DND-41 (cell line): ENCODE measurements around the gene BARHL1.

Experiments used
- ATAC-seq: fragments of 200-7000 bp; cut with Tn5 transposase; 3 replicates; pipeline ENCODE4 v1.9.1; 2021; ENCODE audit warnings: low read depth; ENCODE audit not compliant: insufficient read depth
- DNase-seq: peaks from one replicate; pipeline ENCODE4 v3.0.0-alpha.2; 2020
- H2AFZ ChIP-seq: 2 replicates; pipeline ENCODE4 v1.6.0; 2012; ENCODE audit warnings: low read depth, low read length
- H3K27ac ChIP-seq: 2 replicates; pipeline ENCODE4 v1.5.1; 2012; ENCODE audit warnings: low read length, inconsistent platforms
- H3K27me3 ChIP-seq: fragments of 200-600 bp; sonication (generic); 2 replicates; pipeline ENCODE4 v1.6.0; 2012; ENCODE audit warnings: low read length, mild to moderate bottlenecking, inconsistent platforms; ENCODE audit not compliant: insufficient read depth, poor library complexity
- H3K36me3 ChIP-seq: 2 replicates; pipeline ENCODE4 v1.5.1; 2012; ENCODE audit warnings: low read length, inconsistent platforms; ENCODE audit not compliant: insufficient read depth
- H3K4me1 ChIP-seq: 2 replicates; pipeline ENCODE4 v1.5.1; 2012; ENCODE audit warnings: mild to moderate bottlenecking, low read length; ENCODE audit not compliant: insufficient read depth
- H3K4me2 ChIP-seq: 2 replicates; pipeline ENCODE4 v1.6.0; 2012; ENCODE audit warnings: mild to moderate bottlenecking, moderate library complexity, low read length, inconsistent platforms; ENCODE audit not compliant: insufficient read depth
- H3K4me3 ChIP-seq, 2 experiments: fragments of 200-600 bp in 1 of 2; shearing (Covaris generic) in 1 of 2; 2 replicates each; pipeline ENCODE4 v1.5.1; 2012 to 2016; ENCODE audit warnings: inconsistent platforms in 2 of 2, low read length in 2 of 2, mild to moderate bottlenecking in 2 of 2, low read depth in 1 of 2, moderate library complexity in 1 of 2
- H3K79me2 ChIP-seq: 2 replicates; pipeline ENCODE4 v1.6.0; 2012; ENCODE audit warnings: low read length, inconsistent platforms; ENCODE audit not compliant: insufficient read depth
- H3K9ac ChIP-seq: 2 replicates; pipeline ENCODE4 v1.6.0; 2012; ENCODE audit warnings: low read depth, mild to moderate bottlenecking, inconsistent platforms, low read length, moderate library complexity
- H3K9me3 ChIP-seq: 2 replicates; pipeline ENCODE4 v1.5.1; 2012; ENCODE audit warnings: low read length, moderate library complexity, mild to moderate bottlenecking, inconsistent platforms; ENCODE audit not compliant: insufficient read depth, severe bottlenecking
- H4K20me1 ChIP-seq: 2 replicates; pipeline ENCODE4 v1.6.0; 2012; ENCODE audit warnings: low read length; ENCODE audit not compliant: insufficient read depth
- EZH2 ChIP-seq: IDR thresholded peaks from 3 replicates; pipeline ENCODE4 v1.6.1; 2012; ENCODE audit warnings: borderline replicate concordance, low read depth, mild to moderate bottlenecking, moderate library complexity, low read length, inconsistent platforms; ENCODE audit not compliant: severe bottlenecking
- TF ChIP-seq, protein P1 (sequence below): IDR thresholded peaks from 2 replicates; pipeline ENCODE4 v1.5.1; 2012; ENCODE audit warnings: borderline replicate concordance, low read length, moderate library complexity, mild to moderate bottlenecking; ENCODE audit not compliant: poor library complexity, severe bottlenecking; ENCODE audit errors: extremely low read depth

The BARHL1 gene

DNA sequence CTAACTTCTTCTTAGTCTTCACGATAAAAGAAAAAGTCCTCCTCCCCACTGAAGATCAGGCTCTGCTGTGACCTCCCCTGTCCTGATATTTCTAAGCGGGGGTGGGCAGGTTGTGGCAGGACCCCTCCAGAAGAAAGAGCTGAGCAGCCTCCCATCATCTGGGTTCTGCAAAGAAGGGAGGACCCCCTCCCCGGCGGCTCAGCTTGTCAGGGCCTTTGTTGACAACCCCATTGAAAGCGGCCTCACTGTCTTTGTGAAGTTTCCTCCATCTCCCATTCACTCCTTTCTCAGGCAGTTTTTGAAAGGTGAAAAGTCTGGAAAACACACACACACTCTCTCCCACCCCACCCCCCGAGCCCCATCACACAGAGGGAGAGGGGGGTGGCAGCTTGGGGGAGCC is 26.2 kb upstream of the BARHL1 start:
- Histone ChIP-seq H4K20me1 (no peaks in the 10 kb centered on the region), H3K4me3 (no peak overlapping the region), H3K9ac (no peak overlapping the region), H3K27ac (no peak overlapping the region), H3K9me3 (no peaks in the 10 kb centered on the region), H3K79me2 (no peaks in the 10 kb centered on the region), H3K36me3 (no peaks in the 10 kb centered on the region), H2AFZ (no peak overlapping the region), H3K4me1 (no peaks in the 10 kb centered on the region), H3K4me2 (no peak overlapping the region), H3K27me3 (no peaks in the 10 kb centered on the region)
- ATAC-seq (no peak), DNase-seq (no peak)
- TF ChIP-seq, protein P1, sequence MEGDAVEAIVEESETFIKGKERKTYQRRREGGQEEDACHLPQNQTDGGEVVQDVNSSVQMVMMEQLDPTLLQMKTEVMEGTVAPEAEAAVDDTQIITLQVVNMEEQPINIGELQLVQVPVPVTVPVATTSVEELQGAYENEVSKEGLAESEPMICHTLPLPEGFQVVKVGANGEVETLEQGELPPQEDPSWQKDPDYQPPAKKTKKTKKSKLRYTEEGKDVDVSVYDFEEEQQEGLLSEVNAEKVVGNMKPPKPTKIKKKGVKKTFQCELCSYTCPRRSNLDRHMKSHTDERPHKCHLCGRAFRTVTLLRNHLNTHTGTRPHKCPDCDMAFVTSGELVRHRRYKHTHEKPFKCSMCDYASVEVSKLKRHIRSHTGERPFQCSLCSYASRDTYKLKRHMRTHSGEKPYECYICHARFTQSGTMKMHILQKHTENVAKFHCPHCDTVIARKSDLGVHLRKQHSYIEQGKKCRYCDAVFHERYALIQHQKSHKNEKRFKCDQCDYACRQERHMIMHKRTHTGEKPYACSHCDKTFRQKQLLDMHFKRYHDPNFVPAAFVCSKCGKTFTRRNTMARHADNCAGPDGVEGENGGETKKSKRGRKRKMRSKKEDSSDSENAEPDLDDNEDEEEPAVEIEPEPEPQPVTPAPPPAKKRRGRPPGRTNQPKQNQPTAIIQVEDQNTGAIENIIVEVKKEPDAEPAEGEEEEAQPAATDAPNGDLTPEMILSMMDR: no peak
- TF ChIP-seq EZH2: no peak

DNA sequence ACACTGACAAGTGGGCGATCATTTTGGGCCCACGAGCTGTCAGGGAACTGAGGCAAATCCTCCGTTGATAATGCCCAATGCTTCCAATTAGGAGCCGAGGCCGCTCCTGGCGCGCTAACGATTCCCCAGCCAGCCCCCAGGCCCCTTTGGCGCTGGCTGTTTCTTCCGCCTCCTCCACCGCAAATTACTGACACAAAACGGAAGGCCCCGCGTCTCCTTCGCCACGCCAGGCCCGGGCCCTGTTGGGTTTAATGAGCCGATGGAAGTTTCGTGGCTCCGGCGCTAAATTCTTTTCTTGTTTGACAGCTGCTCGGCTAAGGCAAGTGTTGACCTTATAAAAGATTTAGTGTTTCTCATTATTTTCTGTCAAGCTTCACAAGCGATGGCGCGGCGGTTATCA is 25.7 kb upstream of the BARHL1 start:
- no peak overlapping the region for H3K4me2 ChIP-seq
- ATAC-seq (no peak), DNase-seq (no peak)
- no peak overlapping the region for H2AFZ ChIP-seq
- H4K20me1 ChIP-seq: no peaks in the 10 kb centered on the region
- H3K36me3 ChIP-seq: no peaks in the 10 kb centered on the region
- H3K9me3 ChIP-seq: no peaks in the 10 kb centered on the region
- H3K4me1 ChIP-seq: no peaks in the 10 kb centered on the region
- no peak overlapping the region for H3K27ac ChIP-seq
- no peaks in the 10 kb centered on the region for H3K27me3 ChIP-seq
- H3K4me3 ChIP-seq: no peak overlapping the region
- no peak for TF ChIP-seq EZH2
- TF ChIP-seq, protein P1: no peak
- H3K79me2 ChIP-seq: no peaks in the 10 kb centered on the region
- no peak overlapping the region for H3K9ac ChIP-seq

DNA sequence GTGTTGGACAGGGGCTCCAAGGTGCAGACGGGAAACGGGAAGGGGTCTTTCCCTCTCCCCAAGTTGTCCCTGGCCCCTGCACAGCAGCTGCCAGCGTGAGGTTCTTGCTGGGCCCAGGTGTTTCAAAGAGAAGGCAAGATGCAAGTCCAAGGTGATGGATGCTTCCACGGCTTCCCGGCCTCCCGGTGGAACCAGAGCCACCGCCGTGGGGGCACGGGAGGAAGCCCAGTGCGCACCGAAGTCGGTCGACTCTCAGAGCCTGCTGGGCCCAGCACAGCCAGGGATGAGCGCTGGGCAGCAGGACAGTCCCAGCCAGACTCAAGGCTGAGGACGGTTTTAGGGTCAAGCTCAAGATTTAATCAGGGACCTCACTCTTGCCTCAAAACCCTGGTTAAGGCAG is 25.2 kb upstream of the BARHL1 start:
- H3K79me2 ChIP-seq: no peaks in the 10 kb centered on the region
- TF ChIP-seq, protein P1: no peak
- TF ChIP-seq EZH2: no peak
- no peaks in the 10 kb centered on the region for H4K20me1 ChIP-seq
- no peak overlapping the region for H3K4me3 ChIP-seq
- H2AFZ ChIP-seq: no peak overlapping the region
- H3K9me3 ChIP-seq: no peaks in the 10 kb centered on the region
- H3K36me3 ChIP-seq: no peaks in the 10 kb centered on the region
- H3K4me1 ChIP-seq: no peaks in the 10 kb centered on the region
- no peak overlapping the region for H3K9ac ChIP-seq
- H3K4me2 ChIP-seq: no peak overlapping the region
- no peak overlapping the region for H3K27ac ChIP-seq
- DNase-seq (no peak), ATAC-seq (no peak)
- H3K27me3 ChIP-seq: no peaks in the 10 kb centered on the region

GRCh38 chr9:132559711-132560110 is 22.7 kb upstream of the BARHL1 start:
- no peak overlapping the region for H3K27ac ChIP-seq
- H3K4me1 ChIP-seq: no peaks in the 10 kb centered on the region
- no peak overlapping the region for H3K9ac ChIP-seq
- no peak for DNase-seq
- no peaks in the 10 kb centered on the region for H3K27me3 ChIP-seq
- H3K4me2 ChIP-seq: no peak overlapping the region
- H3K9me3 ChIP-seq: no peaks in the 10 kb centered on the region
- no peak overlapping the region for H2AFZ ChIP-seq
- no peak overlapping the region for H3K4me3 ChIP-seq
- no peak for ATAC-seq
- no peaks in the 10 kb centered on the region for H4K20me1 ChIP-seq
- H3K36me3 ChIP-seq: no peaks in the 10 kb centered on the region
- TF ChIP-seq EZH2: no peak
- TF ChIP-seq, protein P1: no peak
- no peaks in the 10 kb centered on the region for H3K79me2 ChIP-seq
